Endodermal cell (in vitro differentiated cells): ENCODE data around the gene PRR18. TPM values are rescaled to one million over a fixed set of nuclear protein-coding genes. Genes with fewer than 3 reads are reported as not detected.

Experiments
- DNase-seq: peaks from one replicate; pipeline ENCODE4 v3.0.0-alpha.2; 2017
- H3K27ac ChIP-seq: 2 replicates; pipeline ENCODE4 v1.5.1; 2013; ENCODE audit warnings: mild to moderate bottlenecking, low read depth, low read length, moderate library complexity
- H3K27me3 ChIP-seq: 2 replicates; pipeline ENCODE4 v1.6.1; 2013; ENCODE audit warnings: mild to moderate bottlenecking, low read length, moderate library complexity; ENCODE audit not compliant: insufficient read depth, control insufficient read depth, poor library complexity, severe bottlenecking
- H3K36me3 ChIP-seq: 2 replicates; pipeline ENCODE4 v1.7.0; 2013; ENCODE audit warnings: mild to moderate bottlenecking, low read length, moderate library complexity; ENCODE audit not compliant: control insufficient read depth, insufficient read depth
- H3K4me1 ChIP-seq: one replicate; pipeline ENCODE4 v1.7.0; 2013; ENCODE audit warnings: low read length; ENCODE audit not compliant: control insufficient read depth, insufficient read depth
- H3K4me3 ChIP-seq: 2 replicates; pipeline ENCODE4 v1.5.1; 2013; ENCODE audit warnings: mild to moderate bottlenecking, low read length, moderate library complexity
- H3K9ac ChIP-seq: 2 replicates; pipeline ENCODE4 v1.6.1; 2013; ENCODE audit warnings: mild to moderate bottlenecking, low read length, moderate library complexity; ENCODE audit not compliant: poor library complexity, severe bottlenecking; ENCODE audit errors: extremely low read depth
- H3K9me3 ChIP-seq: 2 replicates; pipeline ENCODE4 v1.6.1; 2013; ENCODE audit warnings: mild to moderate bottlenecking, low read length, moderate library complexity; ENCODE audit not compliant: control insufficient read depth
- H3K27ac Mint-ChIP-seq: 2 replicates; pipeline ENCODE4 v1.8.0; 2020; ENCODE audit warnings: mixed read lengths
- H3K27me3 Mint-ChIP-seq: 2 replicates; pipeline ENCODE4 v1.8.0; 2021; ENCODE audit warnings: mild to moderate bottlenecking, mixed read lengths; ENCODE audit not compliant: insufficient read depth
- H3K36me3 Mint-ChIP-seq: 2 replicates; pipeline ENCODE4 v1.8.0; 2020; ENCODE audit warnings: low read depth, mixed read lengths
- H3K4me1 Mint-ChIP-seq: 2 replicates; pipeline ENCODE4 v1.8.0; 2020; ENCODE audit warnings: mixed read lengths
- H3K4me3 Mint-ChIP-seq: 2 replicates; pipeline ENCODE4 v1.8.0; 2020; ENCODE audit warnings: mild to moderate bottlenecking, moderate library complexity, mixed read lengths
- H3K9me3 Mint-ChIP-seq: 2 replicates; pipeline ENCODE4 v1.8.0; 2020; ENCODE audit warnings: mild to moderate bottlenecking, mixed read lengths
- WGBS, 2 experiments: methylation state at CpG; one replicate each; pipeline versions ENCODE4 v1.1.5 to v1.1.7; 2013; ENCODE audit warnings: missing lambda C conversion rate in 2 of 2, mixed read lengths in 1 of 2; ENCODE audit not compliant: insufficient coverage in 1 of 2, insufficient read length in 1 of 2; 5-methylcytosine and 5-hydroxymethylcytosine counted together
- total RNA-seq, 2 donors: library from RNA; stranded (reverse); fragmentation: NEBNext Ultra II Directional in 1 of 2; extraction: Animal tissue kit (Norgen Biotek cat#: 25700) in 1 of 2; gene quantifications; 2 replicates in 1 of 2; 3 replicates in 1 of 2; pipeline ENCODE4 v1.2.1, GENCODE V29; 2021
- TF ChIP-seq, protein P1 (sequence below): fragments of 200-600 bp; sonication (generic); conservative IDR thresholded peaks from 2 replicates; pipeline ENCODE4 v1.5.0; 2021; ENCODE audit warnings: antibody characterized with exemption, mild to moderate bottlenecking

Gene PRR18
- total RNA-seq, 2 donors from 2014 or later = 0.09 to 0.42 TPM

DNA sequence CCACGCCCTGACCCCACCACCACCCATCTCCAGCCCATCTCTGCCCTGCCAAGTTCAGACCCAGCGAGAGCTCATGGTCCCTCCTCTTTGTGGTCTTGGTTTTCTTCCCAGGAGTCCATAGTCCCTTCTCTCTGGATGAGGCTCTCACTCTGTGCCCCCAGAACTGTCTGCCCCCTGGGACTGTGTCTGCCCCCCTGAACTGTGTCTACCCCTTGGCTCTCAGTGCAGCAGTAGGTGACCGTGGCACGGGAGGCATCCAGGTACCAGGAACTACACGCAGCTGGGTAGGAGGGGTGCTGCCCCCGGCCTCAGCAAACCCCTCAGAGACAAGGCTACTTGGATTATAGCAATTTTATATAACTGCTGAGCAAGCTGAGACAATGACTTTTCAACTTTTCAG lies 23.6 kb downstream of the PRR18 start:
- 93 to 96% methylated on average over 5 to 6 of the region's 6 CpGs for WGBS, 2 experiments
- DNase-seq = no peak
- no peak overlapping the region for H3K4me3 ChIP-seq
- TF ChIP-seq, protein P1, sequence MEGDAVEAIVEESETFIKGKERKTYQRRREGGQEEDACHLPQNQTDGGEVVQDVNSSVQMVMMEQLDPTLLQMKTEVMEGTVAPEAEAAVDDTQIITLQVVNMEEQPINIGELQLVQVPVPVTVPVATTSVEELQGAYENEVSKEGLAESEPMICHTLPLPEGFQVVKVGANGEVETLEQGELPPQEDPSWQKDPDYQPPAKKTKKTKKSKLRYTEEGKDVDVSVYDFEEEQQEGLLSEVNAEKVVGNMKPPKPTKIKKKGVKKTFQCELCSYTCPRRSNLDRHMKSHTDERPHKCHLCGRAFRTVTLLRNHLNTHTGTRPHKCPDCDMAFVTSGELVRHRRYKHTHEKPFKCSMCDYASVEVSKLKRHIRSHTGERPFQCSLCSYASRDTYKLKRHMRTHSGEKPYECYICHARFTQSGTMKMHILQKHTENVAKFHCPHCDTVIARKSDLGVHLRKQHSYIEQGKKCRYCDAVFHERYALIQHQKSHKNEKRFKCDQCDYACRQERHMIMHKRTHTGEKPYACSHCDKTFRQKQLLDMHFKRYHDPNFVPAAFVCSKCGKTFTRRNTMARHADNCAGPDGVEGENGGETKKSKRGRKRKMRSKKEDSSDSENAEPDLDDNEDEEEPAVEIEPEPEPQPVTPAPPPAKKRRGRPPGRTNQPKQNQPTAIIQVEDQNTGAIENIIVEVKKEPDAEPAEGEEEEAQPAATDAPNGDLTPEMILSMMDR = no peak
- Mint-ChIP-seq H3K27me3 (peaks cover 20% of the 10 kb centered on the region), H3K27ac (no peak overlapping the region), H3K9me3 (no peaks in the 10 kb centered on the region), H3K36me3 (no peaks in the 10 kb centered on the region), H3K4me3 (no peak overlapping the region), H3K4me1 (no peaks in the 10 kb centered on the region)
- no peaks in the 10 kb centered on the region for H3K4me1 ChIP-seq
- H3K9me3 ChIP-seq = no peaks in the 10 kb centered on the region
- H3K36me3 ChIP-seq = no peaks in the 10 kb centered on the region
- peaks cover 29% of the 10 kb centered on the region for H3K27me3 ChIP-seq
- H3K27ac ChIP-seq = no peak overlapping the region
- H3K9ac ChIP-seq = no peak overlapping the region

- H3K9me3 Mint-ChIP-seq = no peaks in the 10 kb centered on the region
- peaks cover 21% of the 10 kb centered on the region for H3K27me3 Mint-ChIP-seq
- H3K4me3 Mint-ChIP-seq = no peak overlapping the region
- Histone ChIP-seq H3K27ac (no peak overlapping the region), H3K9me3 (no peaks in the 10 kb centered on the region), H3K4me3 (no peak overlapping the region), H3K4me1 (no peaks in the 10 kb centered on the region), H3K36me3 (no peaks in the 10 kb centered on the region), H3K27me3 (peaks cover 29% of the 10 kb centered on the region), H3K9ac (no peak overlapping the region)
- no peak for DNase-seq
- TF ChIP-seq, protein P1 = no peak
- no peaks in the 10 kb centered on the region for H3K36me3 Mint-ChIP-seq
- H3K27ac Mint-ChIP-seq = no peak overlapping the region
- 89 to 92% methylated on average over 8 to 10 of the region's 11 CpGs for WGBS, 2 experiments
- H3K4me1 Mint-ChIP-seq = no peaks in the 10 kb centered on the region
These were observed 25.7 kb downstream of the PRR18 start for GRCh38 chr6:166282394-166283032.

- Histone ChIP-seq H3K4me3 (no peak overlapping the region), H3K4me1 (no peaks in the 10 kb centered on the region), H3K9me3 (no peaks in the 10 kb centered on the region), H3K9ac (no peak overlapping the region), H3K27me3 (peaks cover 29% of the 10 kb centered on the region), H3K27ac (no peak overlapping the region), H3K36me3 (no peaks in the 10 kb centered on the region)
- no peaks in the 10 kb centered on the region for H3K4me1 Mint-ChIP-seq
- TF ChIP-seq, protein P1 = no peak
- no peaks in the 10 kb centered on the region for H3K9me3 Mint-ChIP-seq
- H3K36me3 Mint-ChIP-seq = no peaks in the 10 kb centered on the region
- no peak overlapping the region for H3K4me3 Mint-ChIP-seq
- H3K27ac Mint-ChIP-seq = no peak overlapping the region
- 95 to 96% methylated on average over 7 to 9 of the region's 9 CpGs for WGBS, 2 experiments
- H3K27me3 Mint-ChIP-seq = peaks cover 24% of the 10 kb centered on the region
- DNase-seq = no peak
These were observed 27.1 kb downstream of the PRR18 start for GRCh38 chr6:166281104-166281503.
